CD4-positive, alpha-beta memory T cell (primary cell): ENCODE measurements around the gene IL17REL. TPM values are rescaled to one million over a fixed set of nuclear protein-coding genes. Genes with fewer than 3 reads are reported as not detected.

Source experiments
- CTCF ChIA-PET: fragments of 350-600 bp; sonication (Branson Sonifier 250); formaldehyde crosslinking; loops from one replicate; lab custom pipeline; 2021; ENCODE audit warnings: inconsistent platforms; ENCODE audit not compliant: partially characterized antibody; lab: Charles Lee
- POLR2A ChIA-PET: fragments of 350-600 bp; sonication (Branson Sonifier 250); formaldehyde crosslinking; loops from one replicate; lab custom pipeline; 2021; ENCODE audit not compliant: partially characterized antibody; lab: Charles Lee
- DNase-seq, 5 donors: peaks; one replicate each; pipeline versions ENCODE4 v3.0.0 to v3.0.0-alpha.2; 2020 to 2022; ENCODE audit warnings: mixed read lengths in 1 of 5
- H3K27ac ChIP-seq: one replicate; pipeline ENCODE4 v1.7.0; 2013; ENCODE audit warnings: low read depth, low read length
- H3K27me3 ChIP-seq: 2 replicates; pipeline ENCODE4 v1.7.0; 2013; ENCODE audit warnings: mild to moderate bottlenecking, low read length, moderate library complexity; ENCODE audit not compliant: insufficient read depth
- H3K36me3 ChIP-seq: 2 replicates; pipeline ENCODE4 v1.7.0; 2013; ENCODE audit warnings: mild to moderate bottlenecking, low read length, moderate library complexity; ENCODE audit not compliant: insufficient read depth
- H3K4me1 ChIP-seq: 2 replicates; pipeline ENCODE4 v1.7.0; 2013; ENCODE audit warnings: mild to moderate bottlenecking, low read length, moderate library complexity; ENCODE audit not compliant: insufficient read depth
- H3K4me3 ChIP-seq, 2 donors: one replicate each; pipeline ENCODE4 v1.7.0; 2013; ENCODE audit warnings: low read length in 2 of 2, mild to moderate bottlenecking in 1 of 2
- H3K9me3 ChIP-seq, 2 donors: one replicate each; pipeline ENCODE4 v1.7.0; 2013; ENCODE audit warnings: low read length in 2 of 2, control low read depth in 1 of 2; ENCODE audit not compliant: control insufficient read depth in 1 of 2
- H3K27ac Mint-ChIP-seq, 7 donors: one replicate each; pipeline ENCODE4 v1.8.0; 2020 to 2021; ENCODE audit warnings: mixed read lengths in 7 of 7, mild to moderate bottlenecking in 6 of 7, inconsistent platforms in 3 of 7, moderate library complexity in 3 of 7
- H3K27me3 Mint-ChIP-seq, 2 donors: one replicate each; pipeline ENCODE4 v1.8.0; 2020 to 2021; ENCODE audit warnings: mixed read lengths in 2 of 2
- H3K36me3 Mint-ChIP-seq, 2 donors: one replicate each; pipeline ENCODE4 v1.8.0; 2020 to 2021; ENCODE audit warnings: mixed read lengths in 2 of 2, inconsistent platforms in 1 of 2, mild to moderate bottlenecking in 1 of 2
- H3K4me1 Mint-ChIP-seq, 4 donors: one replicate each; pipeline ENCODE4 v1.8.0; 2020 to 2021; ENCODE audit warnings: mixed read lengths in 4 of 4, mild to moderate bottlenecking in 1 of 4
- H3K4me3 Mint-ChIP-seq, 8 donors: one replicate each; pipeline ENCODE4 v1.8.0; 2020 to 2021; ENCODE audit warnings: mixed read lengths in 8 of 8, mild to moderate bottlenecking in 7 of 8, moderate library complexity in 6 of 8, inconsistent platforms in 3 of 8
- H3K9me3 Mint-ChIP-seq, 8 donors: one replicate each; pipeline ENCODE4 v1.8.0; 2020 to 2021; ENCODE audit warnings: mixed read lengths in 8 of 8, mild to moderate bottlenecking in 5 of 8, inconsistent platforms in 3 of 8, moderate library complexity in 1 of 8
- intact Hi-C: fragments of 100-400 bp; cut with micrococcal nuclease; formaldehyde crosslinking; loops from one replicate; pipeline ENCODE4 v1.15.1; 2023
- polyA plus RNA-seq, 2 donors: library from polyadenylated mRNA; unstranded; fragments of 300-500 nt; fragmentation: Illumina TruSeq; gene quantifications; one replicate each; pipeline ENCODE4 v1.2.3, GENCODE V29; 2021
- total RNA-seq, 2 experiments: library from RNA; stranded (reverse); gene quantifications; one replicate each; pipeline ENCODE4 v1.2.3, GENCODE V29; 2021

Gene IL17REL
- total and polyA plus RNA-seq, 4 experiments from 2014 or later: not detected

DNA sequence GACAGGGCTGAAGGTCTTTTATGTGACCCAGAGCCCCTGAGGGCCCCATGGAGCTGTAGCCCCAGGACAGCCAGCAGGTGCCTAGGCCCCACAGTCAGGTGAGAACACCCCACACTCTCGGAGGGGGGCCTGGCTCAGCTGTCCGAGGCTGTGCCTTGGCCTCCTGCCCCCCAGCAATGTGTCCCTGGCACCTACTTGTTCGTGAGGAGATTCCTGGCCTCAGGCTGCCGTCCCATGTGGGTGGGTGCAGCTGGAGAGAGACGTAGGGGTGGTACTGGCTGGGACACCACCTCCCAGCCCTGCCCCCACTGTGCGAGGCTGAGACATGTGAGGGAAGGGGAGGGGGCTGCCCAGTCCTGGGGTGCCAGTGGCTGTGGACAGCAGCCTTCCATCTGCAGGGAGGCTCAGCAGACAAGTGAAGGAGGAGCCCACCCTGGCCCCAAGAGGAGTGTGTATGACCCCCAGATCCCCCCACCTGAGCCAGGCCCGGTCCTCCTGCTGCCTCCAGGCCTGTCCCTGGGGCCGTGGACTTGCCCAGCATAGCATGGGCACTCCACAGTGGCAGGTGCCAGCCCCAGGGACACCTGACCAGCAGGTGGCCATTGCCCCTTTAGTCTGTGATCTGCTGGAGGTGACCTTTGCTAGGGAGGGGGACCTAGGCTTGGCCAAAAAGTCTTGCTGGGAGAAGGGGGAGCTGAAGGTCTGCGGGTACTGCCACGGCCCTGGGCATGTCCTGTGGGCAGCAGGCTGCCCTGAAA lies 17.0 kb downstream of the IL17REL start:
- no peaks in the 10 kb centered on the region for H3K27me3 ChIP-seq
- no peaks in the 10 kb centered on the region for H3K9me3 ChIP-seq
- H3K27ac ChIP-seq: no peak overlapping the region
- ChIA-PET POLR2A (interaction anchor here (2.7 kb wide), 1 partner anchor 65 kb away, joined by 11 read pairs; no protein-coding TSS in a partner anchor), CTCF (interaction anchor here (2.0 to 4.5 kb wide), 4 partner anchors 32 to 228 kb away, joined by 8 to 31 read pairs (median 28); no protein-coding TSS in a partner anchor)
- H3K4me3 ChIP-seq: no peak overlapping the region
- intact Hi-C loops: no loop called here
- H3K36me3 ChIP-seq: no peaks in the 10 kb centered on the region
- H3K27ac Mint-ChIP-seq: no peak overlapping the region
- no peak for DNase-seq
- peaks cover 6 to 9% of the 10 kb centered on the region in 2 donors for H3K27me3 Mint-ChIP-seq
- peaks cover 9% of the 10 kb centered on the region for H3K4me1 ChIP-seq
- H3K9me3 Mint-ChIP-seq: peaks cover 0 to 14% (median 9%) of the 10 kb centered on the region in 8 donors
- H3K4me3 Mint-ChIP-seq: no peak overlapping the region
- no peaks in the 10 kb centered on the region for H3K36me3 Mint-ChIP-seq
- H3K4me1 Mint-ChIP-seq: peaks cover 3 to 17% (median 13%) of the 10 kb centered on the region in 4 donors

GRCh38 chr22:49995041-49995360 lies 17.6 kb downstream of the IL17REL start:
- intact Hi-C loops: no loop called here
- H3K4me1 Mint-ChIP-seq: peaks cover 3 to 17% (median 13%) of the 10 kb centered on the region in 4 donors
- no peaks in the 10 kb centered on the region for H3K36me3 Mint-ChIP-seq
- DNase-seq: no peak
- H3K4me3 Mint-ChIP-seq: no peak overlapping the region
- Histone ChIP-seq H3K4me1 (peaks cover 9% of the 10 kb centered on the region), H3K36me3 (no peaks in the 10 kb centered on the region), H3K9me3 (no peaks in the 10 kb centered on the region), H3K4me3 (no peak overlapping the region), H3K27ac (no peak overlapping the region), H3K27me3 (no peaks in the 10 kb centered on the region)
- CTCF ChIA-PET: interaction anchor here (1.2 to 4.5 kb wide), 5 partner anchors 9 to 227 kb away, joined by 3 to 31 read pairs (median 28); no protein-coding TSS in a partner anchor
- H3K27ac Mint-ChIP-seq: no peak overlapping the region
- peaks cover 0 to 19% (median 13%) of the 10 kb centered on the region in 8 donors for H3K9me3 Mint-ChIP-seq
- H3K27me3 Mint-ChIP-seq: peaks cover 6 to 9% of the 10 kb centered on the region in 2 donors
- POLR2A ChIA-PET: interaction anchor here (1.4 to 2.7 kb wide), 2 partner anchors 34 to 64 kb away, joined by 3 to 11 read pairs; partner anchors contain the start of gene PIM3

DNA sequence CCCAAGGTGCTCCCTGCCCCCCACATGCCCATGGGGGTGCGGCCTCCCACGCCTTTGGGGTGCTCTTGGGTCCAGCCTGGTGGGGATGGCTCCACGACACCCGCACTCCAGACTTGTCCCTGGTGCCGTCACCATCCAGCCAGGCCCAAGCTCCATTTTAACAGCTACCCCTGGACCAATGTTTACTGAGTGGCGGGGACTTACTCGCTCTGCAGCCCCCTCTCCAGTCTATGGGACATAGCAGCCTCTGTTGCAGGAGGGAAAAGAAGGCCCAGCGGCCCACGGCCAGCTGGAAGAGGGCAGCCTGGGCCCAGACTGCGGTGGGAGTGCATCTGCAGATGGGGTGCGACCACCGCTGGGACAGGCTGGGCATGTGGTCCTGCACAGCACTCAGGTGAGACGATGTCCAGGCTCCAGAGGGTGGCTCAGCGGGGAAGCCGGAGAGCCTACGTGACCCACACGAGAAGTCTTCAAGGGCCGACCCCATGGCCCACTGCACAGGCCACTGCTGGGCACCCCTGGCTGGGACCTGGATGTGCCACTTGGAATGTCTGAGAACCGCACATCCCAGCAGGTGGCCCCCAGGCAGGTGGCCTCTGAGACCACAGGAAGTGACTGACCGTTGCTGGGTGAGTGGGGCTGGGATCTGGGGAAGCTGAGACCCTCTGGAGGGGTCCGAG lies 18.1 kb downstream of the IL17REL start:
- ChIA-PET POLR2A (interaction anchor here (1.4 to 2.7 kb wide), 4 partner anchors 34 to 227 kb away, joined by 3 to 11 read pairs (median 5); partner anchors contain the start of gene PIM3), CTCF (interaction anchor here (1.1 to 4.5 kb wide), 10 partner anchors 10 to 227 kb away, joined by 3 to 31 read pairs (median 4); no protein-coding TSS in a partner anchor)
- intact Hi-C loops: no loop called here
- Mint-ChIP-seq H3K4me1 (peaks cover 3 to 17% (median 13%) of the 10 kb centered on the region in 4 donors), H3K27me3 (peaks cover 6 to 9% of the 10 kb centered on the region in 2 donors), H3K36me3 (no peaks in the 10 kb centered on the region), H3K9me3 (peaks cover 0 to 19% (median 13%) of the 10 kb centered on the region in 8 donors), H3K4me3 (no peak overlapping the region), H3K27ac (peak overlapping the region in 1 of 7 donors; percentile 2)
- DNase-seq: no peak
- Histone ChIP-seq H3K27ac (no peak overlapping the region), H3K27me3 (no peaks in the 10 kb centered on the region), H3K9me3 (no peaks in the 10 kb centered on the region), H3K36me3 (no peaks in the 10 kb centered on the region), H3K4me1 (peaks cover 9% of the 10 kb centered on the region), H3K4me3 (no peak overlapping the region)

GRCh38 chr22:49993649-49994360 lies 18.8 kb downstream of the IL17REL start:
- CTCF ChIA-PET: interaction anchor here (0.9 to 4.5 kb wide), 15 partner anchors 10 to 231 kb away, joined by 3 to 31 read pairs (median 4); no protein-coding TSS in a partner anchor
- no peaks in the 10 kb centered on the region for H3K27me3 ChIP-seq
- H3K4me3 ChIP-seq: no peak overlapping the region
- Mint-ChIP-seq H3K9me3 (peaks cover 0 to 19% (median 13%) of the 10 kb centered on the region in 8 donors), H3K27ac (peak overlapping the region in 4 of 7 donors; percentile 2 to 68 (median 34)), H3K36me3 (no peaks in the 10 kb centered on the region), H3K4me1 (peaks cover 3 to 17% (median 11%) of the 10 kb centered on the region in 4 donors), H3K27me3 (peaks cover 3 to 7% of the 10 kb centered on the region in 2 donors), H3K4me3 (no peak overlapping the region)
- no peaks in the 10 kb centered on the region for H3K36me3 ChIP-seq
- intact Hi-C loops: loop anchor here (1.0 kb wide), 3 partner anchors 36 to 227 kb away; no protein-coding TSS in a partner anchor
- no peaks in the 10 kb centered on the region for H3K9me3 ChIP-seq
- H3K4me1 ChIP-seq: peaks cover 9% of the 10 kb centered on the region
- POLR2A ChIA-PET: interaction anchor here (1.4 to 2.7 kb wide), 4 partner anchors 33 to 226 kb away, joined by 3 to 11 read pairs (median 5); partner anchors contain the start of gene PIM3
- no peak overlapping the region for H3K27ac ChIP-seq
- no peak for DNase-seq

DNA sequence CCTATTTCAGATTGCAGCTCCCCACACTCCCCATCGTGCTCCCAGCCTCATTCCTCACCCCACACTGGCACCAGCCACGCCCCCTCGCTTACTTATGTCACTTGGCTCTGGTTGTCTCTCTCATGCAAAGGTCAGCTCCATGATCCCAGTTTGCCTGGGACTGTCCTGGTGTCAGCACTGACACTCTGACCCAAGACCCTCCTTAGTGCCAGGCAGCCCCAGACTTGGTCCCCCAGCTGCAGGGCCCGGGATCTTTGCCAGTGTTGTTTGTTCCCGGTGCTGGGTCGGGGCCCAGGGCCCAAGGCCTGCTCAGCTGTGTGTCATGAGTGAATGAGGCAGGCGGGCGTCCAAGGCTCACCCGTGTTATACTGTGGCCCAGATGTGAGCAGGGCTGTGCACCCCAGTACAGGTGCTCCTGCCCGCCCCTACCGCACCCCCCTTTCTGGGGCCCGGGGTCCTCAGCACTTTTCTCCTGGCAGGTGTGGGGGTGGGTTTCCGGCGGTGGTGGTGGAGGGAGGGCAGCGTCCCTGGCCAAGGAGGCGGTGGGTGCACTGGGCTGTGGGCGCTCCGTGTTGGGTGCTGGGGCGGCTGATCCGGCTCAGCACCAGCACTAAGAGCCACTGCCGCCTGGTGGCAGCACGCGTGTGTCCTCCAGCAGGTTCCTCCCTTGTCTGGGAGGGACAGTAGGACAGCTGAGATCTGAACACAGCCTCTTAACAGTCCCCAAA lies 19.5 kb downstream of the IL17REL start:
- no peak overlapping the region for H3K27ac ChIP-seq
- peaks cover 4% of the 10 kb centered on the region in 2 donors for H3K27me3 Mint-ChIP-seq
- peaks cover 9% of the 10 kb centered on the region for H3K4me1 ChIP-seq
- H3K36me3 Mint-ChIP-seq: peaks cover 0 to 3% of the 10 kb centered on the region in 2 donors
- peak overlapping the region in 3 of 8 donors; percentile 38 to 64 (median 60) for H3K4me3 Mint-ChIP-seq
- peak; percentile 47 to 69 (median 57) for DNase-seq
- no peak overlapping the region for H3K4me3 ChIP-seq
- H3K4me1 Mint-ChIP-seq: peaks cover 3 to 12% (median 6%) of the 10 kb centered on the region in 4 donors
- intact Hi-C loops: loop anchor here (1.0 kb wide), 3 partner anchors 37 to 226 kb away; no protein-coding TSS in a partner anchor
- peaks cover 0 to 19% (median 13%) of the 10 kb centered on the region in 8 donors for H3K9me3 Mint-ChIP-seq
- POLR2A ChIA-PET: interaction anchor here (1.7 to 2.7 kb wide), 3 partner anchors 37 to 226 kb away, joined by 5 to 11 read pairs (median 5); no protein-coding TSS in a partner anchor
- CTCF ChIA-PET: interaction anchor here (0.7 to 4.5 kb wide), 15 partner anchors 10 to 230 kb away, joined by 3 to 31 read pairs (median 4); no protein-coding TSS in a partner anchor
- H3K27me3 ChIP-seq: no peaks in the 10 kb centered on the region
- H3K9me3 ChIP-seq: no peaks in the 10 kb centered on the region
- peak overlapping the region in 5 of 7 donors; percentile 15 to 74 (median 50) for H3K27ac Mint-ChIP-seq
- no peaks in the 10 kb centered on the region for H3K36me3 ChIP-seq
